PC-3 (cell line): ENCODE measurements around the gene DRG2. TPM values are rescaled to one million over a fixed set of nuclear protein-coding genes. Genes with fewer than 3 reads are reported as not detected.

Experiments
- ATAC-seq: fragments of 200-7000 bp; cut with Tn5 transposase; 2 replicates; pipeline ENCODE4 v1.9.1; 2020; ENCODE audit warnings: mild to moderate bottlenecking, moderate library complexity
- BruUV-seq: library from RNA; stranded (reverse); fragments of 400-500 nt; replicated peaks from 2 replicates; lab custom pipeline; 2021; lab: Mats Ljungman, UMichigan
- CTCF ChIA-PET: fragments of 300-600 bp; sonication (Branson Sonifier 250); formaldehyde crosslinking; loops from one replicate; lab custom pipeline; 2022; ENCODE audit warnings: antibody characterized with exemption; lab: Charles Lee
- POLR2A ChIA-PET: fragments of 300-600 bp; sonication (Branson Sonifier 250); formaldehyde crosslinking; loops from one replicate; lab custom pipeline; 2022; ENCODE audit warnings: antibody characterized with exemption; ENCODE audit not compliant: unreplicated experiment; lab: Charles Lee
- DNase-seq: peaks from one replicate; pipeline ENCODE4 v3.0.0-alpha.2; 2015
- H2AFZ ChIP-seq: fragments of 300-600 bp; sonication (generic); 2 replicates; pipeline ENCODE4 v1.6.0; 2016; ENCODE audit warnings: antibody characterized with exemption, low read length
- H3F3A ChIP-seq: fragments of 300-600 bp; sonication (generic); one replicate; pipeline ENCODE4 v1.6.0; 2017; ENCODE audit warnings: antibody characterized with exemption, low read length, control low read depth, mild to moderate bottlenecking; ENCODE audit not compliant: unreplicated experiment
- H3K27ac ChIP-seq: fragments of 300-600 bp; sonication (generic); 2 replicates; pipeline ENCODE4 v1.5.1; 2016; ENCODE audit warnings: mild to moderate bottlenecking, low read length
- H3K27me3 ChIP-seq: fragments of 300-600 bp; sonication (generic); 2 replicates; pipeline ENCODE4 v1.6.1; 2016; ENCODE audit warnings: low read length, mixed read lengths
- H3K36me3 ChIP-seq: fragments of 300-600 bp; sonication (generic); 2 replicates; pipeline ENCODE4 v1.6.1; 2016; ENCODE audit warnings: low read depth, mixed run types, low read length, mixed read lengths
- H3K4me1 ChIP-seq: fragments of 300-600 bp; sonication (generic); 2 replicates; pipeline ENCODE4 v1.5.1; 2016; ENCODE audit warnings: low read length; ENCODE audit not compliant: insufficient read depth
- H3K4me2 ChIP-seq: fragments of 300-600 bp; sonication (generic); 2 replicates; pipeline ENCODE4 v1.6.0; 2016; ENCODE audit warnings: low read length
- H3K4me3 ChIP-seq: fragments of 300-600 bp; sonication (generic); 2 replicates; pipeline ENCODE4 v1.5.1; 2016; ENCODE audit warnings: mild to moderate bottlenecking, low read length, mixed read lengths
- H3K79me2 ChIP-seq: fragments of 300-600 bp; sonication (generic); 2 replicates; pipeline ENCODE4 v1.6.1; 2017; ENCODE audit warnings: low read length, mixed read lengths
- H3K9ac ChIP-seq: fragments of 300-600 bp; sonication (generic); 2 replicates; pipeline ENCODE4 v1.6.0; 2016; ENCODE audit warnings: mild to moderate bottlenecking, low read length
- H3K9me2 ChIP-seq: fragments of 300-600 bp; sonication (generic); replicated peaks from 2 replicates; pipeline ENCODE4 v1.6.1; 2016; ENCODE audit warnings: mixed run types, low read length, mixed read lengths
- H3K9me3 ChIP-seq: fragments of 300-600 bp; sonication (generic); 2 replicates; pipeline ENCODE4 v1.6.1; 2016; ENCODE audit warnings: low read length, mixed read lengths
- H4K20me1 ChIP-seq: fragments of 300-600 bp; sonication (generic); 2 replicates; pipeline ENCODE4 v1.6.1; 2016; ENCODE audit warnings: low read length, mixed read lengths
- EZH2 ChIP-seq: fragments of 300-600 bp; sonication (generic); IDR thresholded peaks from one replicate; pipeline ENCODE4 v1.6.1; 2017; ENCODE audit warnings: antibody characterized with exemption, mild to moderate bottlenecking, low read length; ENCODE audit not compliant: unreplicated experiment
- EZH2phosphoT487 ChIP-seq: fragments of 300-600 bp; sonication (generic); IDR thresholded peaks from 2 replicates; pipeline ENCODE4 v1.6.1; 2018; ENCODE audit warnings: mild to moderate bottlenecking, antibody characterized with exemption, low read length, borderline replicate concordance
- intact Hi-C: fragments of 100-400 bp; cut with micrococcal nuclease; formaldehyde crosslinking; loops from 2 replicates; pipeline ENCODE4 v1.9.0; 2023
- total RNA-seq: library from RNA; depleted of rRNA; stranded (reverse); fragments of >200 nt; gene quantifications from 2 replicates; pipeline ENCODE4 v1.2.3, GENCODE V29; 2014
- TF ChIP-seq, protein P1 (sequence below): fragments of 300-600 bp; sonication (generic); conservative IDR thresholded peaks from 2 replicates; pipeline ENCODE4 v1.5.1; 2017; ENCODE audit warnings: antibody characterized with exemption, low read depth, mild to moderate bottlenecking, low read length

The DRG2 gene
- total RNA-seq, 1 experiment from 2014 or later = 102 TPM

DNA sequence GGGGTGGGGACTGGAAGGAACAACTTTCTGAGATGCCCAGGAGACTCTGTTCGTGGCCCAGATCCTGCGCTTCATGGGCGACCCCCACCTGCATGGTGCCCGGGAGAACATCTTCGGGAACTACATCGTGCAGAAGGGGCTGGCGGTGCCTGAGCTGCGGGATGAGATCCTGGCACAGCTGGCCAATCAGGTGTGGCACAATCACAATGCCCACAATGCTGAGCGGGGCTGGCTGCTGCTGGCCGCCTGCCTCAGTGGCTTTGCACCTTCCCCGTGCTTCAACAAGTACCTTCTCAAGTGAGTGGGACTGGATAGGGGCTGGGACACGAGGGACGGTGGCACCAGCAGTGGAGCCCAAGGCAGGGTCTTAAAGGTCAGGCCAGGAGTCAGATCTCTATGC, 58.1 kb downstream of the DRG2 start:
- H2AFZ ChIP-seq = no peak overlapping the region
- ATAC-seq (no peak), DNase-seq (no peak)
- TF ChIP-seq EZH2 = no peak
- no peak for TF ChIP-seq EZH2phosphoT487
- TF ChIP-seq, protein P1, sequence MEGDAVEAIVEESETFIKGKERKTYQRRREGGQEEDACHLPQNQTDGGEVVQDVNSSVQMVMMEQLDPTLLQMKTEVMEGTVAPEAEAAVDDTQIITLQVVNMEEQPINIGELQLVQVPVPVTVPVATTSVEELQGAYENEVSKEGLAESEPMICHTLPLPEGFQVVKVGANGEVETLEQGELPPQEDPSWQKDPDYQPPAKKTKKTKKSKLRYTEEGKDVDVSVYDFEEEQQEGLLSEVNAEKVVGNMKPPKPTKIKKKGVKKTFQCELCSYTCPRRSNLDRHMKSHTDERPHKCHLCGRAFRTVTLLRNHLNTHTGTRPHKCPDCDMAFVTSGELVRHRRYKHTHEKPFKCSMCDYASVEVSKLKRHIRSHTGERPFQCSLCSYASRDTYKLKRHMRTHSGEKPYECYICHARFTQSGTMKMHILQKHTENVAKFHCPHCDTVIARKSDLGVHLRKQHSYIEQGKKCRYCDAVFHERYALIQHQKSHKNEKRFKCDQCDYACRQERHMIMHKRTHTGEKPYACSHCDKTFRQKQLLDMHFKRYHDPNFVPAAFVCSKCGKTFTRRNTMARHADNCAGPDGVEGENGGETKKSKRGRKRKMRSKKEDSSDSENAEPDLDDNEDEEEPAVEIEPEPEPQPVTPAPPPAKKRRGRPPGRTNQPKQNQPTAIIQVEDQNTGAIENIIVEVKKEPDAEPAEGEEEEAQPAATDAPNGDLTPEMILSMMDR = no peak
- no TSS peak for BruUV-seq
- H3F3A ChIP-seq = no peaks in the 10 kb centered on the region
- POLR2A ChIA-PET = no interaction called here
- CTCF ChIA-PET = no interaction called here
- no peaks in the 10 kb centered on the region for H4K20me1 ChIP-seq
- no peaks in the 10 kb centered on the region for H3K79me2 ChIP-seq
- no peak overlapping the region for H3K9ac ChIP-seq
- H3K4me1 ChIP-seq = no peaks in the 10 kb centered on the region
- no peaks in the 10 kb centered on the region for H3K9me2 ChIP-seq
- H3K27ac ChIP-seq = no peak overlapping the region
- intact Hi-C loops = no loop called here
- no peak overlapping the region for H3K4me2 ChIP-seq
- H3K4me3 ChIP-seq = no peak overlapping the region
- no peaks in the 10 kb centered on the region for H3K36me3 ChIP-seq
- no peaks in the 10 kb centered on the region for H3K9me3 ChIP-seq
- H3K27me3 ChIP-seq = no peaks in the 10 kb centered on the region

DNA sequence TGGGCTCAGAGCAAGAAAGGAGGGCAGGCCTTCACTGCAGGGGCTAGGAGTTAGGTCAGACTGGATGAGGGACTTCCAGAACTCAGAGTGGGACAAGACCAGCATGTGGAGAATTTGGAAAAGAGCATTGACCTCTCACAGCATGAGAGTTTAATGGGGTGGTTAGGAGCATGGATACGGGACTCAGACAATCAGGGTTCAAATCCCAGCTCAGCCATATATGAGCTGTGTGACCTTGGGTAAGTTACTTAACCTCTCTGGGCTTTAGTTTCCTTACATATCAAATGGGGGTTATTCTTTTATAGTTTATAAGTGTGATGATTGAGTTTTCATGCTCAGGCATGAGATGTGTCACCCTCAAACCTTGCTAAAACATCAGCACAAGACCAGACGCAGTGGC, 58.5 kb downstream of the DRG2 start:
- ChIA-PET CTCF (no interaction called here), POLR2A (no interaction called here)
- Histone ChIP-seq H3K27me3 (no peaks in the 10 kb centered on the region), H4K20me1 (no peaks in the 10 kb centered on the region), H3K9me3 (no peaks in the 10 kb centered on the region), H3F3A (no peaks in the 10 kb centered on the region), H3K4me3 (no peak overlapping the region), H3K4me2 (no peak overlapping the region), H3K9me2 (no peaks in the 10 kb centered on the region), H3K36me3 (no peaks in the 10 kb centered on the region), H2AFZ (no peak overlapping the region), H3K9ac (no peak overlapping the region), H3K27ac (no peak overlapping the region), H3K4me1 (no peaks in the 10 kb centered on the region), H3K79me2 (no peaks in the 10 kb centered on the region)
- ATAC-seq (no peak), DNase-seq (no peak)
- no TSS peak for BruUV-seq
- intact Hi-C loops = no loop called here
- TF ChIP-seq EZH2 (no peak), EZH2phosphoT487 (no peak)
- TF ChIP-seq, protein P1 = no peak

DNA sequence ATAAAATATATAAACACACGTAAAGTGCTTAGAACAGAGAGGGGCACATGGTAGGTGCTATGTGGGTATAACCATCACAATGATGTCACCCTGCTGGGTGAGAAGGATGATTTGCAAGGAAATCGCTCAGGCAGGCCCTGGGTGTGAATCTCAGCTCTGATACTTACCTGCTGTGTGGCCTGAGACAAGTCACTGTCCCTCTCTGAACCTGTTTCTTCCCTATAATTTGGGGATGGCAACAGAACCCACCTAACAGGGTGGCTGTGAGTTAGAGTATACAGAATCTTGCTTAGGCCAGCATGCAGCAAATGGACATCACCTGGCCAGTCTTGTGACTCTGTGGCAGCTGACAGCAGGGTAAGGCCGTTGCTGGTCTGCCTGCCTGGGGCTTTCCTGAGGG, 59.2 kb downstream of the DRG2 start:
- Histone ChIP-seq H4K20me1 (no peaks in the 10 kb centered on the region), H3K79me2 (no peaks in the 10 kb centered on the region), H3K27ac (no peak overlapping the region), H3K9me3 (no peaks in the 10 kb centered on the region), H3K9ac (no peak overlapping the region), H3F3A (no peaks in the 10 kb centered on the region), H3K9me2 (no peaks in the 10 kb centered on the region), H3K27me3 (no peaks in the 10 kb centered on the region), H3K4me3 (no peak overlapping the region), H3K36me3 (no peaks in the 10 kb centered on the region), H3K4me1 (no peaks in the 10 kb centered on the region), H3K4me2 (no peak overlapping the region), H2AFZ (no peak overlapping the region)
- ChIA-PET POLR2A (no interaction called here), CTCF (no interaction called here)
- BruUV-seq = no TSS peak
- DNase-seq = no peak
- TF ChIP-seq, protein P1 = no peak
- ATAC-seq = no peak
- intact Hi-C loops = no loop called here
